ENCODE data around the gene RRP36. TPM values are rescaled to one million over a fixed set of nuclear protein-coding genes. Genes with fewer than 3 reads are reported as not detected.

RRP36 gene
- total RNA-seq, 3 donors from 2014 or later = 31.4 to 40.0 (median 37.1) TPM

DNA sequence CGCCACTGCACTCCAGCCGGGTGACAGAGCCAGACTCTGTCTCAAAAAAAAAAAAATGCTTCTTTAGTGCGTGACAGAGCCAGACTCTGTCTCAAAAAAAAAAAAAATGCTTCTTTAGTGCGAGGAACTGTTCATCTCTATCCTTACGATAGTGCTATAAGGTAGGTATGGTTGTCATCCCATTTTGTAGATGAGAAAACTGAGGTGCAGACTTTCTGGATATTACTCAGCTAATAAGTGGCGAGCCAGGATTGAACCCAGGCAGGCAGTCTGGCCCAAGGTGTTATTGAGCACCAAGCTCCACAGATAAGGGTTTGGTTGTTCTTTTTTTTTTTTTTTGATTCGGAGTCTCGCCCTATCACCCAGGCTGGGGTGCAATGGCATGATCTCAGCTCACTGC is 19.6 kb upstream of the RRP36 start:
- H3K36me3 ChIP-seq (ENCODE audit: low read depth) = no peaks in the 10 kb centered on the region
- TF ChIP-seq, protein P1, sequence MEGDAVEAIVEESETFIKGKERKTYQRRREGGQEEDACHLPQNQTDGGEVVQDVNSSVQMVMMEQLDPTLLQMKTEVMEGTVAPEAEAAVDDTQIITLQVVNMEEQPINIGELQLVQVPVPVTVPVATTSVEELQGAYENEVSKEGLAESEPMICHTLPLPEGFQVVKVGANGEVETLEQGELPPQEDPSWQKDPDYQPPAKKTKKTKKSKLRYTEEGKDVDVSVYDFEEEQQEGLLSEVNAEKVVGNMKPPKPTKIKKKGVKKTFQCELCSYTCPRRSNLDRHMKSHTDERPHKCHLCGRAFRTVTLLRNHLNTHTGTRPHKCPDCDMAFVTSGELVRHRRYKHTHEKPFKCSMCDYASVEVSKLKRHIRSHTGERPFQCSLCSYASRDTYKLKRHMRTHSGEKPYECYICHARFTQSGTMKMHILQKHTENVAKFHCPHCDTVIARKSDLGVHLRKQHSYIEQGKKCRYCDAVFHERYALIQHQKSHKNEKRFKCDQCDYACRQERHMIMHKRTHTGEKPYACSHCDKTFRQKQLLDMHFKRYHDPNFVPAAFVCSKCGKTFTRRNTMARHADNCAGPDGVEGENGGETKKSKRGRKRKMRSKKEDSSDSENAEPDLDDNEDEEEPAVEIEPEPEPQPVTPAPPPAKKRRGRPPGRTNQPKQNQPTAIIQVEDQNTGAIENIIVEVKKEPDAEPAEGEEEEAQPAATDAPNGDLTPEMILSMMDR (IDR thresholded peaks at IDR 0.05) = no peak
- DNase-seq (no peak), ATAC-seq (no peak)
- intact Hi-C loops (cut with DNase I, micrococcal nuclease) = no loop called here
- no peaks in the 10 kb centered on the region for H3K9me3 ChIP-seq
- H3K4me1 ChIP-seq (ENCODE audit: low read depth) = no peaks in the 10 kb centered on the region
- no peak overlapping the region for H3K4me3 ChIP-seq

DNA sequence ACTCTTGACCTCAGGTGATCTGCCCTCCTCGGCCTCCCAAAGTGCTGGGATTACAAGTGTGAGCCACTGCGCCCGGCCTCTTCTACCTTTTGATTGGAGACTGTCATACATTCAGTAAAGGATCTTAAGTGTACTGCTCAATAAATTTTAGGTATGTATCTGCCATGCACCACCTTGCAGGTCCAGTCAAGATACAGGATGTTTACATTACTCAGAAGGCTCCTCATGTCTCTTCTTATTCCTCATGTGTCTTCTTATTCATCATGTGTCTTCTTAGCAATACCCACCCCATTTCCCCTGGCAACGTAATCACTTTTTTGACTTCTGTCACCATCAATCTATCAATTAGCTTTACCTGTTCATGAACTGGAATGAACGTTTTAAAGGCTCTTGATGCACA is 15.6 kb upstream of the RRP36 start:
- ATAC-seq (no peak), DNase-seq (no peak)
- intact Hi-C loops (cut with DNase I, micrococcal nuclease) = no loop called here
- Histone ChIP-seq H3K4me3 (no peak overlapping the region), H3K4me1 (ENCODE audit: low read depth) (no peaks in the 10 kb centered on the region), H3K36me3 (ENCODE audit: low read depth) (peaks cover 11% of the 10 kb centered on the region), H3K9me3 (no peaks in the 10 kb centered on the region)
- TF ChIP-seq, protein P1 (IDR thresholded peaks at IDR 0.05) = no peak

DNA sequence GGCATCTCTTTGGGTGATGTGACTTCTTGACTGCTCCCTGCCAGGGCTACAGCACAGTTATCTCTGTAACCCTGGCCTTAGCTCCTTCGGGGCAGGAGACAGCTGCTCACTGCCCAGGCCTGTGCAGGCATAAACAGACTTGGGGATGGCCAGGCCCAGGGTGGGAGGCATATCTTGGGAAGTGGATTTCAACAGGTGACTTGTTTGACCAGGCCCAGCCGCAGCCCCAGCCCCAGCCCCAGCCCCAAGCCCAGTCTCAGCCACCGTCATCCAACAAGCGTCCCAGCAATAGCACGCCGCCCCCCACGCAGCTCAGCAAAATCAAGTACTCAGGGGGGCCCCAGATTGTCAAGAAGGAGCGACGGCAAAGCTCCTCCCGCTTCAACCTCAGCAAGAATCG is 15.2 kb upstream of the RRP36 start:
- no peaks in the 10 kb centered on the region for H3K9me3 ChIP-seq
- TF ChIP-seq, protein P1 (IDR thresholded peaks at IDR 0.05) = no peak
- no peak overlapping the region for H3K4me3 ChIP-seq
- H3K36me3 ChIP-seq (ENCODE audit: low read depth) = peaks cover 11% of the 10 kb centered on the region
- no peaks in the 10 kb centered on the region for H3K4me1 ChIP-seq (ENCODE audit: low read depth)
- intact Hi-C loops (cut with DNase I, micrococcal nuclease) = no loop called here
- ATAC-seq (no peak), DNase-seq (no peak)

DNA sequence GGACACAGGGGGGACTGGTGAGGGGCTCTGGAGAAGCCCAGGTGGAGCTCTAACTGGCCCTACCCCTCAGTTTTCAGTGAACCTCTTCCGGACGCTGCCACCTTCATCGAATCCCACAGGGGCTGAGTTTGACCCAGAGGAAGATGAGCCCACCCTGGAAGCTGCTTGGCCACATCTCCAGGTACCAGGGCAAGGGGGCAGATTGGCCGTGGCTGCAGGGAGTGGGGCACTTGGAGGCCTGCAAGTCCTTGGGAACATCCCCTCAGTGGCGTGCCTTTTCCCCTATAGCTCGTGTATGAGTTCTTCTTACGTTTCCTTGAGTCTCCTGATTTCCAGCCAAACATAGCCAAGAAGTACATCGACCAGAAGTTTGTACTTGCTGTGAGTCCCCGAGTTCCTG is 14.3 kb upstream of the RRP36 start:
- no peaks in the 10 kb centered on the region for H3K9me3 ChIP-seq
- no peak for DNase-seq
- TF ChIP-seq, protein P1 (IDR thresholded peaks at IDR 0.05) = no peak
- intact Hi-C loops (cut with DNase I, micrococcal nuclease) = no loop called here
- no peaks in the 10 kb centered on the region for H3K4me1 ChIP-seq (ENCODE audit: low read depth)
- ATAC-seq = no peak
- no peak overlapping the region for H3K4me3 ChIP-seq
- H3K36me3 ChIP-seq (ENCODE audit: low read depth) = peaks cover 11% of the 10 kb centered on the region

DNA sequence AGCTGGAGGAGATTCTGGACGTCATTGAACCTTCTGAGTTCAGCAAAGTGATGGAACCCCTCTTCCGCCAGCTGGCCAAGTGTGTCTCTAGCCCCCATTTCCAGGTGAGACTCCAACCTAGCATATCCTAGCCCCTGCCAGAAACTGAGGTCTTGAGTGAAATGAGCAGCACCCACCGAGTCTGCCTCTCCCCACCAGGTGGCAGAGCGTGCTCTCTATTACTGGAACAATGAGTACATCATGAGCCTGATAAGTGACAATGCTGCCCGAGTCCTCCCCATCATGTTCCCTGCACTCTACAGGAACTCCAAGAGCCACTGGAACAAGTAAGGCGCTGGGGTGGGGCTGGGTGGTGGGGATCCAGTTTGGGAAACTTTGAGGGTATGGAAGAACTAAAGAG is 12.3 kb upstream of the RRP36 start:
- H3K36me3 ChIP-seq (ENCODE audit: low read depth) = peaks cover 15% of the 10 kb centered on the region
- intact Hi-C loops (cut with DNase I, micrococcal nuclease) = no loop called here

More for the DNA sequence above, 12.3 kb upstream of the RRP36 start:
- Histone ChIP-seq H3K4me1 (ENCODE audit: low read depth) (peaks cover 10% of the 10 kb centered on the region), H3K4me3 (no peak overlapping the region), H3K9me3 (no peaks in the 10 kb centered on the region)
- DNase-seq (peak in 1 of 3 donors; percentile 62), ATAC-seq (no peak)
- TF ChIP-seq, protein P1 (IDR thresholded peaks at IDR 0.05) = no peak
